ENCODE results near the gene EXOSC9.

The EXOSC9 gene

GRCh38 chr4:121792966-121793365, 8.2 kb upstream of the EXOSC9 start:
- Histone ChIP-seq H3K9me3 (ENCODE audit: low read length) (no peaks in the 10 kb centered on the region), H3K4me3 (ENCODE audit: low read length) (no peak overlapping the region), H3K27me3 (ENCODE audit: insufficient read depth, low read length) (no peaks in the 10 kb centered on the region), H3K36me3 (ENCODE audit: insufficient read depth, low read length) (no peaks in the 10 kb centered on the region), H3K4me1 (ENCODE audit: insufficient read depth, low read length) (peaks cover 17% of the 10 kb centered on the region), H2AFZ (ENCODE audit: low read depth, low read length) (no peak overlapping the region)

- no peak overlapping the region for H2AFZ ChIP-seq (ENCODE audit: low read depth, low read length)
- no peaks in the 10 kb centered on the region for H3K27me3 ChIP-seq (ENCODE audit: insufficient read depth, low read length)
- no peak overlapping the region for H3K4me3 ChIP-seq (ENCODE audit: low read length)
- peaks cover 17% of the 10 kb centered on the region for H3K4me1 ChIP-seq (ENCODE audit: insufficient read depth, low read length)
- H3K9me3 ChIP-seq (ENCODE audit: low read length), result no peaks in the 10 kb centered on the region
- H3K36me3 ChIP-seq (ENCODE audit: insufficient read depth, low read length), result no peaks in the 10 kb centered on the region
Observed at GRCh38 chr4:121794505-121795188, 6.5 kb upstream of the EXOSC9 start.

- Histone ChIP-seq H2AFZ (ENCODE audit: low read depth, low read length) (peak overlapping the region; percentile 35), H3K4me1 (ENCODE audit: insufficient read depth, low read length) (peaks cover 21% of the 10 kb centered on the region), H3K4me3 (ENCODE audit: low read length) (no peak overlapping the region), H3K27me3 (ENCODE audit: insufficient read depth, low read length) (no peaks in the 10 kb centered on the region), H3K9me3 (ENCODE audit: low read length) (no peaks in the 10 kb centered on the region), H3K36me3 (ENCODE audit: insufficient read depth, low read length) (no peaks in the 10 kb centered on the region)
Observed at GRCh38 chr4:121796283-121796682, 4.8 kb upstream of the EXOSC9 start.

- H3K27me3 ChIP-seq (ENCODE audit: insufficient read depth, low read length), result no peaks in the 10 kb centered on the region
- H2AFZ ChIP-seq (ENCODE audit: low read depth, low read length), result peak overlapping the region; percentile 10
- H3K36me3 ChIP-seq (ENCODE audit: insufficient read depth, low read length), result peaks cover 20% of the 10 kb centered on the region
- no peak overlapping the region for H3K4me3 ChIP-seq (ENCODE audit: low read length)
- H3K9me3 ChIP-seq (ENCODE audit: low read length), result no peaks in the 10 kb centered on the region
- peaks cover 33% of the 10 kb centered on the region for H3K4me1 ChIP-seq (ENCODE audit: insufficient read depth, low read length)
Observed at GRCh38 chr4:121799208-121799823, 1.8 kb upstream of the EXOSC9 start.

GRCh38 chr4:121799867-121800501, 1.1 kb upstream of the EXOSC9 start:
- H3K4me3 ChIP-seq (ENCODE audit: low read length), result no peak overlapping the region
- no peaks in the 10 kb centered on the region for H3K9me3 ChIP-seq (ENCODE audit: low read length)
- peak overlapping the region; percentile 10 for H2AFZ ChIP-seq (ENCODE audit: low read depth, low read length)

GRCh38 chr4:121800638-121800960, 524 bp upstream of the EXOSC9 start:
- Histone ChIP-seq H3K36me3 (ENCODE audit: insufficient read depth, low read length) (peaks cover 33% of the 10 kb centered on the region), H3K4me3 (ENCODE audit: low read length) (peak overlapping the region; percentile 92), H3K9me3 (ENCODE audit: low read length) (no peaks in the 10 kb centered on the region), H3K27me3 (ENCODE audit: insufficient read depth, low read length) (no peaks in the 10 kb centered on the region), H2AFZ (ENCODE audit: low read depth, low read length) (peak overlapping the region; percentile 98), H3K4me1 (ENCODE audit: insufficient read depth, low read length) (peaks cover 27% of the 10 kb centered on the region)

More at GRCh38 chr4:121799867-121800501, 1.1 kb upstream of the EXOSC9 start:
- no peaks in the 10 kb centered on the region for H3K27me3 ChIP-seq (ENCODE audit: insufficient read depth, low read length)
- peaks cover 26% of the 10 kb centered on the region for H3K36me3 ChIP-seq (ENCODE audit: insufficient read depth, low read length)
- H3K4me1 ChIP-seq (ENCODE audit: insufficient read depth, low read length), result peaks cover 30% of the 10 kb centered on the region

GRCh38 chr4:121801715-121802075, 572 bp downstream of the EXOSC9 start:
- no peaks in the 10 kb centered on the region for H3K9me3 ChIP-seq (ENCODE audit: low read length)
- peak overlapping the region; percentile 92 for H3K4me3 ChIP-seq (ENCODE audit: low read length)
- H2AFZ ChIP-seq (ENCODE audit: low read depth, low read length), result peak overlapping the region; percentile 98
- no peaks in the 10 kb centered on the region for H3K27me3 ChIP-seq (ENCODE audit: insufficient read depth, low read length)
- peaks cover 16% of the 10 kb centered on the region for H3K4me1 ChIP-seq (ENCODE audit: insufficient read depth, low read length)
- H3K36me3 ChIP-seq (ENCODE audit: insufficient read depth, low read length), result peaks cover 44% of the 10 kb centered on the region

GRCh38 chr4:121806411-121806810, 5.3 kb downstream of the EXOSC9 start:
- peaks cover 12% of the 10 kb centered on the region for H3K4me1 ChIP-seq (ENCODE audit: insufficient read depth, low read length)
- H3K27me3 ChIP-seq (ENCODE audit: insufficient read depth, low read length), result no peaks in the 10 kb centered on the region
- H3K36me3 ChIP-seq (ENCODE audit: insufficient read depth, low read length), result peaks cover 86% of the 10 kb centered on the region
- no peaks in the 10 kb centered on the region for H3K9me3 ChIP-seq (ENCODE audit: low read length)
- H2AFZ ChIP-seq (ENCODE audit: low read depth, low read length), result no peak overlapping the region
- no peak overlapping the region for H3K4me3 ChIP-seq (ENCODE audit: low read length)

- Histone ChIP-seq H3K4me1 (ENCODE audit: insufficient read depth, low read length) (no peaks in the 10 kb centered on the region), H3K36me3 (ENCODE audit: insufficient read depth, low read length) (peaks cover 91% of the 10 kb centered on the region), H2AFZ (ENCODE audit: low read depth, low read length) (no peak overlapping the region), H3K9me3 (ENCODE audit: low read length) (no peaks in the 10 kb centered on the region), H3K27me3 (ENCODE audit: insufficient read depth, low read length) (no peaks in the 10 kb centered on the region), H3K4me3 (ENCODE audit: low read length) (no peak overlapping the region)
Observed at GRCh38 chr4:121811122-121811521, 10.0 kb downstream of the EXOSC9 start.

- H3K9me3 ChIP-seq (ENCODE audit: low read length), result no peaks in the 10 kb centered on the region
- peaks cover 93% of the 10 kb centered on the region for H3K36me3 ChIP-seq (ENCODE audit: insufficient read depth, low read length)
- H3K4me3 ChIP-seq (ENCODE audit: low read length), result no peak overlapping the region
- H2AFZ ChIP-seq (ENCODE audit: low read depth, low read length), result no peak overlapping the region
- H3K27me3 ChIP-seq (ENCODE audit: insufficient read depth, low read length), result no peaks in the 10 kb centered on the region
- H3K4me1 ChIP-seq (ENCODE audit: insufficient read depth, low read length), result no peaks in the 10 kb centered on the region
Observed at GRCh38 chr4:121814756-121815155, 13.6 kb downstream of the EXOSC9 start.

- H3K27me3 ChIP-seq (ENCODE audit: insufficient read depth, low read length), result no peaks in the 10 kb centered on the region
- H3K4me3 ChIP-seq (ENCODE audit: low read length), result no peak overlapping the region
- H2AFZ ChIP-seq (ENCODE audit: low read depth, low read length), result no peak overlapping the region
- H3K4me1 ChIP-seq (ENCODE audit: insufficient read depth, low read length), result peaks cover 10% of the 10 kb centered on the region
- H3K36me3 ChIP-seq (ENCODE audit: insufficient read depth, low read length), result peaks cover 93% of the 10 kb centered on the region
- H3K9me3 ChIP-seq (ENCODE audit: low read length), result no peaks in the 10 kb centered on the region
Observed at GRCh38 chr4:121817006-121817405, 15.9 kb downstream of the EXOSC9 start.

- Histone ChIP-seq H3K27me3 (ENCODE audit: insufficient read depth, low read length) (no peaks in the 10 kb centered on the region), H2AFZ (ENCODE audit: low read depth, low read length) (no peak overlapping the region), H3K4me3 (ENCODE audit: low read length) (no peak overlapping the region), H3K36me3 (ENCODE audit: insufficient read depth, low read length) (peaks cover 93% of the 10 kb centered on the region), H3K4me1 (ENCODE audit: insufficient read depth, low read length) (peaks cover 15% of the 10 kb centered on the region), H3K9me3 (ENCODE audit: low read length) (no peaks in the 10 kb centered on the region)
Observed at GRCh38 chr4:121817701-121818100, 16.6 kb downstream of the EXOSC9 start.

- H3K27me3 ChIP-seq (ENCODE audit: insufficient read depth, low read length), result no peaks in the 10 kb centered on the region
- H3K4me1 ChIP-seq (ENCODE audit: insufficient read depth, low read length), result peaks cover 15% of the 10 kb centered on the region
- H3K9me3 ChIP-seq (ENCODE audit: low read length), result no peaks in the 10 kb centered on the region
- H3K4me3 ChIP-seq (ENCODE audit: low read length), result no peak overlapping the region
- H3K36me3 ChIP-seq (ENCODE audit: insufficient read depth, low read length), result peaks cover 88% of the 10 kb centered on the region
- no peak overlapping the region for H2AFZ ChIP-seq (ENCODE audit: low read depth, low read length)
Observed at GRCh38 chr4:121818215-121818614, 17.1 kb downstream of the EXOSC9 start.
